ENCODE data around the gene CTXND1.

Gene CTXND1

DNA sequence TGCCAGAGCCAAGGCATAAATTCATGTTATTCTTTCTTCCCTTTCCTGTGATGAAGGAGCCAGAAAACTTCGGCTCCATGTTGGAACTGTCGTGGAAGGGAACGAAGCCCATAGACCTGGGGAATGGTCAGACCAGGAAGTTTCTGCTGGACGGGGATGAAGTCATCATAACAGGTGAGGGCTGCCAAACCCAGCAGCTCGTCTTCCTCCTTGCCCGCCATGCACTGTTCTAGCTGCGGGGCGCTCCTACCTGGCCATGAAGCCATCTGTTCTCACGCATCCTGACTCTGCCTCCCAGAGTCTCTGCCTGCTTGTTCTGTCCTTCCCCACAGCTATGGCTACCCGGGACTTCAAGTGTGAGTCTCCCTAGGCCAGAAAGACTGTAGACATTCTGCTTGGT, 71.0 kb downstream of the CTXND1 start:
- DNase-seq (ENCODE audit: low read depth) = no peak

DNA sequence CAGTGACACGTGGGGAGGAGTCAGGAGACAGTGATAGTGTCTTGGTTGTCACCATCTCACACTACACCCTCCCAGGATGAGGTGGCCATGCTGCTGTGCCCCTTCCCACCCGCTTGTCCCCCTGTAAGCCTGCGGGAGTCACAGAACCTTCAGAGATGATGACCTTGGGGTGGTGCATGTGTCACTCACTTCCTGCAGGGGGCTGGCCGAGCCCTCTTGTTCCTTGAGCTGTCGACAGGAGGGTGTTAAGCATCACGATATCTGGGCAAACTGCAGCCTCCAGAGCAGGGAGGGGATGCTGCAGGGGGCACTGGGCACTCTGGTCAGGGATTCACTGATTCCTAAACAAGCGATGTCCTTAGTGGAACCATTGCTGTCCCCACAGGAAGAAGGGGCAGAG, 71.5 kb downstream of the CTXND1 start:
- no peak for DNase-seq (ENCODE audit: low read depth)

DNA sequence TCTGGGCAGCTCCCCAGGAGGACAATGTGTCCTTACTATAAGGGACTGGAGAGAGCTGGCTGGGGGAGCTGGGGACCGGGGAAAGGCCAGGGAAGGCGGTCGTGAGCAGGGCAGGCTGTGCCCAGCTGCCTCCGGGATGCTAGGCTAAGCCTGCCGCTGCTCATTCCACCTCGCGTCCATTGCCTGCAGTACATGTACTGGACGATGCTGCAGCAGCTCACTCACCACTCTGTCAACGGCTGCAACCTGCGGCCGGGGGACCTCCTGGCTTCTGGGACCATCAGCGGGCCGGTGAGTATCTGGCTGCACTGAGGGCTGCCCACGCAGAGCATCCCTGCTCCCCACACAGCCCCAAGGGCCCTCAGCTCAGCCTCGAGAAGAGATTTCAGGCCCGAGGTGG, 72.1 kb downstream of the CTXND1 start:
- no peak for DNase-seq (ENCODE audit: low read depth)

DNA sequence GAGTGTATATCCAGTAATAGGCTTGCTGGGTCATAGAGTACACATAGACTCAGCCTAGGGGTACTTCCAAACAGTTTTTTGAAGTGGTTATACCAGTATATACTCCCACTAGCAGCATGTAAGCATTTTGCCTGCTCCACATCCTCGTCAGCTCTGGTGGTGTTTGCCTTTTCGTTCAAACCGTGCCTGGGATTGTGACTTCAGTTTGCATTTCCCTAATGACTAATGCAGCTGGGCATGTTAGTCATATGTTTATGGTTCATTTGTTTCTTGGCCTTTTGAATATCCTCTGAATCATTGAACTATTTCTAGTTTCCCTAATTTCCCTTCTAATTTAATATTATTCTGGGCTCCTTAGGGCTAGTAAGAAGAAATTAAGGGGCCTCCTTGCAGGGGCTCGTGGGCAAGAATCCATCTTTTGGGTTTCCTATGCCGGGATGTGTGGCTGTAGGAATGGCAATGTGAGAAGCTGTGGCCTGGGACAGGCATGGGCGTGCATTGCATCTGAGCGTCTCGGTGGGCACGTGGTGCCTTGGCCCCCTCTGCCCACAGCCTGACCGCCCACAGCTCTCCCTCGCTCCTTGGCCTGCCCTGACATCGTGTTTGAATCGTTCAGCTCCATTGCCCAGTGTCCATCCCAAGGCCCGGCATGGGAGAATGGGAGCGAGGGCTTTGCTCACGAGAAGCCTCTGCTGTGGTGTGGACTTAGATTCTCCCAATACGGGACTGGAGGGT, 72.8 kb downstream of the CTXND1 start:
- no peak for DNase-seq (ENCODE audit: low read depth)

DNA sequence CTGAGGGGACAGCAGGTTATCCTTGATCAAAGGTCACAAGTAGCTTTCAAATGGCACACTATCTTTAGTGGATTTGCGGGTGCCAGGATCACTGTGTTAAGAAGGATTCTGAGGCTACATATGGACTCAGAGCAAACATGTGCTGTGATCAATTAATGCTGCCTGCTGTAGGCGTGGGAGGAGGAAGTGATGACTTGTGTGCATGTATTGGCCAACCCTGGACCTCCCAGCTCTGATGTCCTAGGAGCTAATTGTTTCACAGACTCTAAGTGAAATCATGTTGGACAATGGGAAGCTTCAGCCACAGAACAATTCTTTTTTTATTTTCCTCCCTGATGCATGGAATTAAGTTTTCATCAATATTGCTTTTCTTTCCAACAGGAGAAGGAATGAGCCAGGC, 74.9 kb downstream of the CTXND1 start:
- no peak for DNase-seq (ENCODE audit: low read depth)

DNA sequence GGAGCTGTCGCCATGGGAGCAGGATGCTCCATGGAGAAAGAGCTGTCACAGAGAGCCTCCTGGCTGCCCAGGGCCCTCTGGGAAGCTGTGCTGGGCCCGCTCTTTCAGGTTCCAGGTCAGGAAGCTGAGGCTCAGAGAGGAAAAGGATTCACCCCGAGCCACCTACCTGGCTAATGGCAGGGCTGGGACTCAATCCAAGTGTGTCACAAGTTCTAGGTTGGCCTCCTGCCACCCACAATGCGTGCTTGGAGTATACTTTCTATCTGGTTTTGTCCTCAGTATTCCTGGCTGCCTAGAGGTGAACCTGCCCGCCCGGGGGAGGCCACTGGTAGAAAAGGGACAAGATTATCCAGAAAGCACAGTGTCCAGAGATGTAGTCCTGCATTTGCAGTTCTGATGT, 75.6 kb downstream of the CTXND1 start:
- DNase-seq (ENCODE audit: low read depth) = no peak

DNA sequence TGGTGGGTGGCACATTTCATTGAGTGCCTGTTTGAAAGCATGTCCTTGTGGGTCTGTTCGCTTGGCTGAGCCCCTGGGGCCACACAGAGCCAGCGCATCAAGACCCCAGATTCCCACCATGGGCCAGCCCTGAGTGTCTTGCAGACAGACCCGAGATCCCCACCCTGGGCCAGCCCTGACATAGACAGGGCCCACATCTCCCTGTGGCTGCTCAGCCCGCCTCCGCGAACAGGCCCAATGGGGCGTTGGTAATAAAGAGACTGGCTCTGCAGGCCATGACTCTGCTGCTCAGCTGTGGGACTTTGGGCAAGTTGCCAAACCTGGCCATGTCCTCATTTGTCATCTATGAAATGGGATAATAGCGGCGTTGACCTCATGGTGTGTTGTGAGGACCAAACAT, 76.6 kb downstream of the CTXND1 start:
- DNase-seq (ENCODE audit: low read depth) = no peak

DNA sequence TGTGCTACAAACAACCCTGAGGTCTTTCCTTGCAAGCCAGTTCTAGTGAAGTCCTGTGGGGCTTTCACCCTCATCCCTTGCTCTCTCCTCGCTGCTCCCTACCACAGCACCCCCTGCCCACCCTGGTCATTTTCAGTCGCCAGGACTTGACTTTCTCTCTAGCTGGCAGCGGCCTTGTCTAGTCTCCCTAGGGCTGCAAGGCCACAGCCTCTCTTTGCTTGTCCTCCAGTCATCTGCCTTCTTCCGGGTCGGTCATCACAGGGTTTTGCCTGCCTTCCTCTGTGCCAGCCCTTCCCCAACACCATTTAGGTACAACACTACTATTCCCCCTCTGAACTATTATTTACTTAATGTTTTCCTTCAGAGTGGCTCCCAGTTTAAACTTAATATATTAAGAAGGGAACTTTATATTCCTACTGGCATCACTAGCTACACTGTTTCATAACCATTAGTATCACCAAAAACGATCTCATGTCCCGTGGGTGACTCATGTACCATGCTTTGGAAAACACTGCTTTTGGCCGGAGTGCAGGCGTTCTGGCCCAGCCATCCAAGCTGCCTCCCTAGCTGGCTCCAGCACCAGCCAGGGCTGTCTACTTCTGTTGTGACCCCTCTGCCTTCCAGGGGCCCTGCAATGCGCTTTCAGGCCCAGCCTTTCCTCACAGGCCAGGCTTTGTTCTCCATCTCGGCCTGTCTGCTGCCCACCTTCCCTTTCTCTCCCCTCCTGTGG, 77.8 kb downstream of the CTXND1 start:
- DNase-seq (ENCODE audit: low read depth) = no peak

DNA sequence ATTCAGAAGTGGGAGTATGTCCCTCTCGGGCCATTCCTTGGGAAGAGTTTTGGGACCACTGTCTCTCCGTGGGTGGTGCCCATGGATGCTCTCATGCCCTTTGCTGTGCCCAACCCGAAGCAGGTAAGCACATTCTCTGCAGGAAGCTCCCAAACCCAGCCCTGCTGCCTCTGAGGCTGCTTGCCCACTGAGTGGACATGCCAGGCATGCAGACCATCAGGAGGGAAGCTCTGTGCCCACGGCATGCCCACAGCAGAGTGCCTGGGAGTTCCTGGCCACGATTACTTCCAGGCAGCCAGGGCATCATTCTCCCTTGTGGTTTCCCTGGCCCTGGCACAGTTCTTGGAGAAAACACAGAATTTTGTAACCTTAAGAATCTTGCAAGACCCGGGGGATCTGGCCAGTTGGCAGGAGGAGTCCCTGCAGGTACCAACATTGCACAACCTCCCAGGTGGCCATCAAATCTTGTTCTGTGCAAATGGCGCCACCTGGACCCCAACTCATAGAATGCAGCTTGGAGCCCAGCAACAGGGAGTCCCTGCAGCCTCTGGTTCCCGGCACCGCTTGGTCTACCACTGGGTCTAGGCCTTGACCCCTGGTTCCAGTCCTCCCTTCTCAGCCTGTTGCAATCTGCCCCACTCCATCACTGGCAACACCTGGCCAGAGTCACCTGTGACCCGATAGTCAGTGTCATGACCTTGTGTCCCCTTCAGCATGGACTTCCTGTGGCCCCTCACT, 78.8 kb downstream of the CTXND1 start:
- DNase-seq (ENCODE audit: low read depth) = peak; percentile 41

DNA sequence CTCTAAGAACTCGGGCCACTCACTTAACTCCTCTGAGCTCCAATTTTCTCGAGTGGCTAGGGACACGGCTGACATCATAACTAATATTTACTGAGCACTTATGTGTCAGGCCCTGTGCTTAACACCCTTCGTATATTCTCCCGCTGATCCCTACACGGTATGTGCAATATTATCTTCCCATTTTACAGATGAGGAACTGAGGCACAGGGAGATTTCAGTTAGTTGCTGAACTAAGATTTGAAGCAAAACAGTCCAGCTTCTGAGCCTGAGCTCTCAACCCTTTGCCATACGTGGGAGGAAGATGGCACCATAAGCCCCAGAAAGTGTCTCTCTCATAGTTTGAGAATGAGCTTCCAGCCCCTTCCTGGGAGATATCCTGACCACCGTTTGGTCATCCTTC, 79.6 kb downstream of the CTXND1 start:
- DNase-seq (ENCODE audit: low read depth) = no peak

DNA sequence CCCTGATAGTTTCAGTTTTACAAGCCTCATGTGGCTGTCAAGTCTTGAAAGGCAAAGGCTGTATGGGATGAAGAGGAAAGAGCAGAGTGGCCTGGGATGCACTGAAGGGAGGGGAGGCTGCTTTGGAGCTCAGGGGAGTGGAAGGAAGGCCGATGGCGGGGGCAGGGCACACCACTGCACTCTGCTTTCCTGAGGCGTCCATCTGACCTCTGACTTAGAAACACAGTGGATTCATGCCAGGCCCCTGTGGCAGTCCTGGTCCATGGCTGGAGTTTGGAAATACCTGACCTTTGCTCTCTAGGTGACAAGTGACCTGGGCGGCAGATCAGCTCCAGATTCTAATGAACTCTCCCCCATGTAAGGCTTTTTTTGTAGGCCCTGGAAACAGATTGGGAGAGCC, 80.2 kb downstream of the CTXND1 start:
- no peak for DNase-seq (ENCODE audit: low read depth)

DNA sequence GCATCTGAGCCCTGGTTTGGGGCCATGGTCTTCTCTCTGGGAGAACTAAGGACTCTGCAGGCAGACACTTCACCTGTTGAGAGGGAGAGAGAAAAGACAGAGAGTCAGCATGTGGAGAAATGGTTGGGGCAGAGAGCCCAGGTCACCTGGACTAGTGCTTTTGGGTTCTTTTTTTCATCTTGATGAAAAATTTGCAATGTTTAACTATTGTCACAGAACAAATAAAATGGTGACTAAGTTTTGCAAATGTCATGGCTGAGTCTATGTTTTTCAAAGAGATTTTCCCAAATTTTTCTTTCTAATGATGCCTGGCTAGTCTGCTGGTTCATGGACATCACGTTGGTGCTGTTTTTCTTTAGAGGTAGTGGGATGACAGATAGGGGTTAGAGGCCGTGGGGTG, 81.4 kb downstream of the CTXND1 start:
- DNase-seq (ENCODE audit: low read depth) = no peak

DNA sequence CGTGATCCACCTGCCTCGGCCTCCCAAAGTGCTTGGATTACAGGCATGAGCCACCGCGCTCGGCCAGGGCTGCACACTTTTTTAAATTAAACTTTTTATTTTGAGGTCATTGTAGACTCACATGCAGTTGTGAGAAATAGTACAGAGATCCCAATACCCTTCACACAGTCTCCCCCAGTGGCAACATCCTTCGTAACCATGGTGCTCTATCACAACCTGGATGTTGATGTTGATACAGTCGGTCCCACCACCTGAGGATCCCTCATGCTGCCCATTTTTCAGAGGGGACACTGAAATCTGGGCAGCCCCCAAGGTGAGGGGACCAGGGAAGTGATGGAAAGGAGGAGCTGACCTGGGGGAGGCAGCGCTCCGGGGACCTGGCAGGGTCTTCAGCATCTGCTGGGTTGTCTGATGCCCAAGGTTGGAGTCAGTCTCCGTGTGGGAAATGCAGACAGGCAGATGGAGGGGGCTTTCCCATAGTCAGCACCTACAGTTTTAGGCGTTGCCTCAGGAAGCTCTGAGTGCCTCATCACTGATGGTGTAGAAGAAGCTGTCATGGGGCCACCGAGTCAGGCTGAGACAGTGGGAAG, 82.2 kb downstream of the CTXND1 start:
- no peak for DNase-seq (ENCODE audit: low read depth)

DNA sequence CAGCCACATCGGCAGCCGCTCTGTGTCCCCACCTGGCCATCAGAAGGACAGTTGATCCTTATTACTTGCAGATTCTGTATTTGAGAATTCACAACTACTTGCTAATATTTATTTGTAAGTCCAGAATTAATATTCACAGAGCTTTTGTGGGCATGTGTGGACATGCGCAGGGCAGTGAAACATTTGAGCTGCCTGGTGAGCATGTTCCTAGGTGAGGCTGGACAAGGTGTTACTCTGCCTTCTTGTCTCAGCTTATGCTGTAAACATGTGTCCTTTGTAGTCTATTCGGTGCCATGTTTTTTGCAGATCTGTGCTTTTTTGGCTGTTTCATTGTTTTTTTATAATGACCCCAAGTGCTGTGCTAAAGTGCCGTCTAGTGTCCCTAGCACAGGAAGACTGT, 83.6 kb downstream of the CTXND1 start:
- no peak for DNase-seq (ENCODE audit: low read depth)

DNA sequence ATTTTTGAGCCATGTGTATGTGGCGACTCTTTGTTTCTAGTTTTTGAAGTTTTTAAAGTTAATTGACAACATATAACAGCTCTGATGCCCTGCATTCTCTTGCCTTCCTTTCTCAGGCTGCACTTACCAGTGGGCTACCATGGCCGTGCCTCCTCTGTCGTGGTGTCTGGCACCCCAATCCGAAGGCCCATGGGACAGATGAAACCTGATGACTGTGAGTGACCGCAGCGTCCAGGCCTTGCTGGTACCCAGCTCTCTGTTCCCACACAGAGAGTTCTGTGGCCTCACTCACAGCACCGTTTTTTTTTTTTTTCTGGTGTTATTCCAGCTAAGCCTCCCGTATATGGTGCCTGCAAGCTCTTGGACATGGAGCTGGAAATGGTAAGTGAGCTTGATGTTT, 84.1 kb downstream of the CTXND1 start:
- DNase-seq (ENCODE audit: low read depth) = no peak

DNA sequence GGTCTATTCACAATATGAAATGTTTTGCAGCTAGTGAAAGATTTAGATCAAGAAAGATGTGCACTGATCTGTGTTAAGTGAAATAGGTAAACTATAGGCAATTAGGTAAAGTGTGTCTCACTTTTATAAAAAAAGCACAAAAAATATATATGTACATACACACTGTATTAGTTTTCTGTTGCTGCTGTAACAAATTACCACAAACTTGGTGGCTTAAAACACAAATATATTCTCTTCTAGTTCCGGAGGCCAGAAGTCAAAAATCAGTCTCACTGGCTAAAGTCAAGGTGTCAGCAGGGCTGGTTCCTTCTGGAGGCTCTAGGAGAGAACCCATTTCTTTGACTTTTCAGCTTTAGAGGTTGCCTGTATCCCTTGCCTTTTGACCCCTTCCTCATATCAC, 88.1 kb downstream of the CTXND1 start:
- no peak for DNase-seq (ENCODE audit: low read depth)

DNA sequence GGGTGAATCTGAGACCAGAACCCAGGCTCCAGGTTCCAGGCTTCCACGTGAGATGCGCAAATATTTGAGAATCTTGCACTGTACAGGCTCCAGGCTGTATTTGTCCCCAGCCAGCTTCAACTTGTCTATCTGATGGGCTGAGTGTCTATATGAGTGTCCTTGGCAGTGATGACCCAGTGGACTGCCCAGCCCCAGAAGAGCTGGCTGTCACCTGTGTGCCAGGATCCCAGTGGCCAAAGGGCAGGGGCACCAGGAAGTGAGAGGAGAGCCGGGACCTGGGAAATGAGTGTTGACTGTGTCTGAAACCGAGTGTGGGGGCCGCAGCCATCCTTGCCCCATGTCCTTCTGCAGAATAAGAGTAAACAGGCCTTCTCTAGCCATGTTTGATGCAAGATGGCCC, 88.8 kb downstream of the CTXND1 start:
- DNase-seq (ENCODE audit: low read depth) = no peak

DNA sequence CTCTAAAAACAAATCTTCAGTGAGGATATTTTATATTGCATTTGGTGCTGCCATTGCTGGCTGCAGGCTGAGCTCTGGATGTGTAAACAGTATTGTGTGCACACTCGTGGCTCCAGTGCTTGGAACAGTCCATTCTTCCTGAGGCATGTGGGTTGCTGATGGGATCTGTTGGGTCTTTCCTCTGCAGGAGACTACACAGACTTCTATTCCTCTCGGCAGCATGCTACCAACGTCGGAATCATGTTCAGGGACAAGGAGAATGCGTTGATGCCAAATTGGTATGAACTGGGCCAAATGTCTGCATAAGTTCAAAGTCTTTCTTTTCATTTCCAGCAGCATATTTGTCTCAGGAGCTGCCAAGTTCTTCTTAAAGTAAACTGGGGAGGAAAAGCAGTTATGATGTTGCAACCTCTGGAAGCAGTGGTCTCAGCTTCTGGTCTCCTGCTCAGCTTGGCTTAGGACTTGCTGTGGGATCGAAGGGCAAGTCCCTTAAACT, 89.9 kb downstream of the CTXND1 start:
- DNase-seq (ENCODE audit: low read depth) = no peak

DNA sequence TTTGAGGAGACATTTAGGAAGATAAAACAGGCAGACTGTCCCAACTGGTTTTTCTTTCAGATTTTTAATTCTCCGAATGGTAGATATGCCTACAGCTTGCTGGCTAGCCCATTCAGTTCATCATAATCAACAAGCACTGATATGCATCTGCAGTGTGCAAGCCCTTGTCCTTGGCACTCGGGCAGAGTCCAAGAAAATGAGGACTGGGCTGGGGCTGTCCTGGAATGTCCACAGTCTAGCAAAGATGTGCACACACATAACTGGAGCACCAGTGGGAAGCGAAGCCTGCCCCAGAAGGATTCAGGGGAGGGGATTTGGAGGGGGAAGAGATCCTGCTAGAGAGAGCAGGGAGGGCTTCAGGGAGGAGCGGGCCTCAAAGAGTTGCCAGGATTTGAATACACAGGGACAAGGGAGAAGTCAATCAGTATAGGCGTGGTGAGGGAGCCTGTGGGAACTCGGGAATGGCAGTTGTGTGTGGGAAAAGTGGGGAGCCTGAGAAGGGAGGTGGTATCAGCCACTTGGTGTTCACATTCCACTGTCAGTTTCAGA, 90.5 kb downstream of the CTXND1 start:
- no peak for DNase-seq (ENCODE audit: low read depth)

DNA sequence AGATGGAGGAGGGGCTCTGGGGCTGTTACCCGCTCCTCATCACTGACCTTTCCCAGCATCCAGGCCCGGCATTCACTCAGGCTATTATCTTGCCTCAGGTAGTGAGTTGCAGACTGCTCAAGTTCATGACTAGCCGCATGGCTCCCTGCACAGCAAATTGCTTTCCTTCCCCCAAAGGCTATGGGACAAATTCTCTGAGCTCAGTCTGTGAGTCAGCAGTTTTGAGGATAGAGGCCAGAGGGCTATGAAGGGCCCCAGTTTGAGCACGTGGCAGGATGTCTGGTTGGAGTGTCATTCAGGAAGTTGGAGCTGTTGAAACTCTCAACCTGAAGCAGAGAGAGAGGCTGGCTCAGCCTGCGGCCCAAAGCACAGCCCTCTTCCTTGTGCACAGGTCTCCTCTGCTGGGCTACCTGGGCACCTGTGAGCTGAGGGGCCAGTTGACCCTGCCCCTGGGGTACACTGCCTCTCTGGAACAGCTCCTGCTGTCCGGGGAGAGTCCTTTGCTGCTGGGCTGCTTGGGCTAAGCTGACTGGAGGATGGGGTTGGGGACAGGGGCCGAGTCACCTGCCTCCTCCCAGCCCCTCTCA, 91.3 kb downstream of the CTXND1 start:
- no peak for DNase-seq (ENCODE audit: low read depth)

DNA sequence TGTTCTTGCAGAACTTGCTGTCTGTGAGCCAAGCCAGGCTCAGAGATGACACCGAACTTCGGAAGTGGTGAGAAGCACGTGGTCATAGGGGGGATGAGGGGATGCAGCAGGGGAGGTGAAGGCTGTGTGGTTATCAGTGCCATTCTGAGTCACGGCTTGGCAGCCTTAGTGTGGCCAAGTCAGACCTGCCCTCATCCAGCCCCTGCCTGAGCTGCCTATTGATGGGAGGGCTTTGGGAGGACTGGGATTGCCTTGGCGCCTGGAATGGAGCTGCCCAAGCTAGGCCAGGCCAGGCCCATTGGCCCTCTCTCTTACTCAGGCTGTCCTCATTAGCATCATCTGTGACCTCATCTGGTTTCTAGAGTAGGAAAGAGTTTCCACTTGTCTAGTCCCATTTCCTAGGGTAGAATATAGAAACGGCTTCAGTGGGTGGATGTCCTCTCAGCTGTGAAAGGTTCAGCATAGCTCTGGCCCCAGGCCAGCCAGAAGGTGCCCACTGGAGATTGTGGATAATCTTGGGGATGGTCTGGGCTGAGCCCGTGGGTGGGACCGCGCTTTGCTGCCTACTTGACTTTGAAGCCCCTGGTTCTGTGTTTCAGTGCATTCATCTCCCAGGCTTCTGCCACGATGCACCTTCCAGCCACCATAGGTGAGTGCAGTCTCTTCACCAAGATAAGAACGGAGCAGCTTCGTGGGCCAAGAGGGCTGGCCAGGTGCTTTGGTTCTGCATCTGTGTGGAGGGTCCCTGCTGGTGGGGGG, 92.0 kb downstream of the CTXND1 start:
- no peak for DNase-seq (ENCODE audit: low read depth)

Data from activated T-helper 1 cell treated with Interleukin-2 at 50 U/mL for 16 hours (primary cell).